ENCODE measurements around the gene SUGCT. TPM values are rescaled to one million over a fixed set of nuclear protein-coding genes. Genes with fewer than 3 reads are reported as not detected.

Gene SUGCT
- total RNA-seq, 3 donors from 2014 or later = 2.3 to 4.5 (median 4.0) TPM

DNA sequence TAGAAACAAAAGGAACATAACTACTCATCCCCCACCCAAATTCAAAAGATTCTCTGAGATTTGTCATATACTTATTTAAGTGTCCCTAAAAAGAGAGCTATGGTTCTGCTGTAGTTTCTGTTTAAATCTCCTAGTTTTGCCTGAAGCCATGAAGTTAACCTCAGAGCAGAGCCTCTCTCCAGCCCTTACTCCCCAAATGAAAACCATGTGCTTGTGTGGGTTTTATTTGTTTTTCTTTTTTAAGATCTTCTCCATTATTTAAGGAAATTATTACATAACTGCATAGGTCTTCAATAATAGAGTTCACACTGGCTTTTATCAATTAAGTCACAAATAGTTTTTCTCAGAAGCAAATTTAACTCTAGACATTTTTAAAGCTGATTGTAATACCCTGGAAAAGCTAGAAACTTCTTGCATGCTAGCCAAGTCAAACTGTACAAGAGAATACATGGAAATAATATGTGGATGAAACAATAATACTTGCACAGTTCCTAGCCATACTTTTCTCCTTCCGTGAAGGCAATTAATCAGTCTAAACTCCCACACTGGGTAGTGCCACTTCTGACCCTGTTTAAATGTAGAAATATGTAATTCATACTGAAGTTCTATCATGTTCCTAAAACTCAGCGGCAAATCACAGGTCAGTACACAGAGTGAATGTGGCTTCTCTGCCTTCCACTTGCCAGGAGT lies 579.7 kb downstream of the SUGCT start:
- no peaks in the 10 kb centered on the region for H3K4me1 ChIP-seq
- no peak for DNase-seq (ENCODE audit: low spot score in 2 of 2)
- H3K9me3 ChIP-seq = no peaks in the 10 kb centered on the region
- no peak overlapping the region for H3K27ac ChIP-seq
- intact Hi-C loops (cut with DNase I; ENCODE audit: low total_unique reads) = no loop called here
- H3K36me3 ChIP-seq = no peaks in the 10 kb centered on the region
- TF ChIP-seq, protein P1, sequence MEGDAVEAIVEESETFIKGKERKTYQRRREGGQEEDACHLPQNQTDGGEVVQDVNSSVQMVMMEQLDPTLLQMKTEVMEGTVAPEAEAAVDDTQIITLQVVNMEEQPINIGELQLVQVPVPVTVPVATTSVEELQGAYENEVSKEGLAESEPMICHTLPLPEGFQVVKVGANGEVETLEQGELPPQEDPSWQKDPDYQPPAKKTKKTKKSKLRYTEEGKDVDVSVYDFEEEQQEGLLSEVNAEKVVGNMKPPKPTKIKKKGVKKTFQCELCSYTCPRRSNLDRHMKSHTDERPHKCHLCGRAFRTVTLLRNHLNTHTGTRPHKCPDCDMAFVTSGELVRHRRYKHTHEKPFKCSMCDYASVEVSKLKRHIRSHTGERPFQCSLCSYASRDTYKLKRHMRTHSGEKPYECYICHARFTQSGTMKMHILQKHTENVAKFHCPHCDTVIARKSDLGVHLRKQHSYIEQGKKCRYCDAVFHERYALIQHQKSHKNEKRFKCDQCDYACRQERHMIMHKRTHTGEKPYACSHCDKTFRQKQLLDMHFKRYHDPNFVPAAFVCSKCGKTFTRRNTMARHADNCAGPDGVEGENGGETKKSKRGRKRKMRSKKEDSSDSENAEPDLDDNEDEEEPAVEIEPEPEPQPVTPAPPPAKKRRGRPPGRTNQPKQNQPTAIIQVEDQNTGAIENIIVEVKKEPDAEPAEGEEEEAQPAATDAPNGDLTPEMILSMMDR (IDR thresholded peaks at IDR 0.05) = no peak
- TF ChIP-seq POLR2AphosphoS5 (IDR thresholded peaks at IDR 0.05) = no peak
- TF ChIP-seq POLR2A (IDR thresholded peaks at IDR 0.05) = no peak
- no peak overlapping the region for H3K4me3 ChIP-seq
- no peaks in the 10 kb centered on the region for H3K27me3 ChIP-seq

DNA sequence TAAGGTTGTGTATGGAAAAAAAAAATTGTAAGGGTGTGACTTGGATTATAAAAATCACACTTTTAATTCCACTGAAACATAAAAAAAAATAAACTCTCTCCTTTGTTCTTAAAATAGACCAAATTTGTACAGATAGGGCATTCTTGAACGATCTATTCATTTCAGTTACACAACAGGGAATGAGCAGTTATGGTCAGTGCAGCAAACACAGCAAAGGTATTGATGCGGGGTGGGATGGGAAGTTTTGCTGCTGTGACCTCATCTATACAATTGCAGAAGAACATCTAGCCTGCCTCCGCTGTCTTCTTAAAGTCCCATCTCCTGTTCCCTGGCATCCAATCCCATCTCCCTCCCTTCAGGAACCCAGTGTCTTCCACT lies 580.2 kb downstream of the SUGCT start:
- DNase-seq (ENCODE audit: low spot score in 2 of 2) = no peak
- no peaks in the 10 kb centered on the region for H3K27me3 ChIP-seq
- H3K4me1 ChIP-seq = no peaks in the 10 kb centered on the region
- H3K36me3 ChIP-seq = no peaks in the 10 kb centered on the region
- H3K9me3 ChIP-seq = no peaks in the 10 kb centered on the region
- H3K4me3 ChIP-seq = no peak overlapping the region
- no peak overlapping the region for H3K27ac ChIP-seq
- intact Hi-C loops (cut with DNase I; ENCODE audit: low total_unique reads) = no loop called here
- TF ChIP-seq POLR2A (IDR thresholded peaks at IDR 0.05) = no peak
- TF ChIP-seq POLR2AphosphoS5 (IDR thresholded peaks at IDR 0.05) = no peak
- TF ChIP-seq, protein P1 (IDR thresholded peaks at IDR 0.05) = no peak

GRCh38 chr7:40716052-40716451 lies 581.2 kb downstream of the SUGCT start:
- DNase-seq (ENCODE audit: low spot score in 2 of 2) = no peak
- no peaks in the 10 kb centered on the region for H3K36me3 ChIP-seq
- TF ChIP-seq POLR2AphosphoS5 (IDR thresholded peaks at IDR 0.05) (no peak), POLR2A (IDR thresholded peaks at IDR 0.05) (no peak)
- TF ChIP-seq, protein P1 (IDR thresholded peaks at IDR 0.05) = no peak
- H3K27me3 ChIP-seq = no peaks in the 10 kb centered on the region
- no peaks in the 10 kb centered on the region for H3K9me3 ChIP-seq
- intact Hi-C loops (cut with DNase I; ENCODE audit: low total_unique reads) = no loop called here
- no peak overlapping the region for H3K4me3 ChIP-seq
- H3K27ac ChIP-seq = no peak overlapping the region
- no peaks in the 10 kb centered on the region for H3K4me1 ChIP-seq

DNA sequence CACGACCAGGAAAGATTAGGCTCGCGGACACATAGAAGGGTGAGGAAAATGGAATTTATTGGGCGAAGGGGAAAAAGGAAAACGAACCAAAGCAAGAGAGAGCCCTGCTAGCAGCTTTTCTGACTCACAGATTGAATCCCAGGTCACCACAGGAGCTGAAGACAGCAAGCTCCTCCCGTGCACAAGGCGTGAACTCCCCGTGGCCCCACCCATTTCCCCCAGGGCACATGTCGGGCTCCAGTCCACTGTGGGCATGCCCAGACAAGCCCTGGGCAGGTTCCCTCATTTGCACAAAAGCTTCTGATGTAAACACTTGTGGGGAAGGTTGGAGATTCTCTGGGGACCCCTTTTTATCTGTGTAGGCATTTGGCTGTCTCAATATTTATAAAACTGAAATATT lies 582.4 kb downstream of the SUGCT start:
- no peak overlapping the region for H3K27ac ChIP-seq
- intact Hi-C loops (cut with DNase I; ENCODE audit: low total_unique reads) = no loop called here
- TF ChIP-seq POLR2AphosphoS5 (IDR thresholded peaks at IDR 0.05) = no peak
- TF ChIP-seq, protein P1 (IDR thresholded peaks at IDR 0.05) = no peak
- no peak for TF ChIP-seq POLR2A (IDR thresholded peaks at IDR 0.05)
- H3K9me3 ChIP-seq = no peaks in the 10 kb centered on the region
- no peaks in the 10 kb centered on the region for H3K36me3 ChIP-seq
- no peaks in the 10 kb centered on the region for H3K27me3 ChIP-seq
- no peak overlapping the region for H3K4me3 ChIP-seq
- H3K4me1 ChIP-seq = no peaks in the 10 kb centered on the region
- DNase-seq (ENCODE audit: low spot score in 2 of 2) = peak; percentile 47 to 52

DNA sequence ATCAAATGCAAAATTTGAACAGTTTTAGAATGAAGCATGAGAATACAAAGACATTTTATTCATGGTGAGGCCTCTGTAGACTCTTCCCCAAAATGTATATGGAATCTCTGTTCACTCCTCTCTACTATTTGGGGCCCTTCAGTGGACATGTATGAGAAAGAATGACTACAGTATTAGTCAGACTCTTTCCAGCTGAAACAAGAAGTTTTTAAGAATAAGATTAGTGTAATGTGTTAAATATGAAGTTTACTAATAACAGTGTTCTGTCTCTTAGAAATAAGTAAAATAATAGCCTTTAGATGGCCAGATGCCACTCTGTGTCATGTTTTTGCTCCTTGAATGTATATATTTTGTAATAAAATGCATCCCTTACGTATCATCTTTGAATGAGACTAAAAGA lies 585.6 kb downstream of the SUGCT start:
- H3K4me3 ChIP-seq = no peak overlapping the region
- no peaks in the 10 kb centered on the region for H3K27me3 ChIP-seq
- no peaks in the 10 kb centered on the region for H3K9me3 ChIP-seq
- H3K36me3 ChIP-seq = no peaks in the 10 kb centered on the region
- H3K27ac ChIP-seq = no peak overlapping the region
- no peak for DNase-seq (ENCODE audit: low spot score in 2 of 2)
- H3K4me1 ChIP-seq = no peaks in the 10 kb centered on the region
- intact Hi-C loops (cut with DNase I; ENCODE audit: low total_unique reads) = no loop called here
- TF ChIP-seq POLR2A (IDR thresholded peaks at IDR 0.05) (no peak), POLR2AphosphoS5 (IDR thresholded peaks at IDR 0.05) (no peak)
- TF ChIP-seq, protein P1 (IDR thresholded peaks at IDR 0.05) = no peak
